Caki2 (cell line): ENCODE results near the gene CDK17. TPM values are rescaled to one million over a fixed set of nuclear protein-coding genes. Genes with fewer than 3 reads are reported as not detected.
"Not testable (repeated sequence)": the region's sequence is repeated elsewhere in the genome, so short reads cannot be mapped to it uniquely, and the experiment has no call there.

Experiments used
- DNase-seq: peaks from one replicate; pipeline ENCODE4 v3.0.0-alpha.2; 2015; ENCODE audit warnings: low read depth
- in situ Hi-C: cut with HindIII; loops from 2 replicates; pipeline ENCODE4 v1.10.0; 2016; ENCODE audit warnings: low sequenced_read_pairs, low pct_unique_long_range_greater_than_20kb, mixed read lengths
- total RNA-seq: library from RNA; depleted of rRNA; stranded (reverse); fragments of >200 nt; shearing (Covaris generic); gene quantifications from 2 replicates; pipeline ENCODE4 v1.2.3, GENCODE V29; 2014; ENCODE audit warnings: low replicate concordance

The CDK17 gene
- total RNA-seq, 1 experiment from 2014 or later, result 28.5 TPM

DNA sequence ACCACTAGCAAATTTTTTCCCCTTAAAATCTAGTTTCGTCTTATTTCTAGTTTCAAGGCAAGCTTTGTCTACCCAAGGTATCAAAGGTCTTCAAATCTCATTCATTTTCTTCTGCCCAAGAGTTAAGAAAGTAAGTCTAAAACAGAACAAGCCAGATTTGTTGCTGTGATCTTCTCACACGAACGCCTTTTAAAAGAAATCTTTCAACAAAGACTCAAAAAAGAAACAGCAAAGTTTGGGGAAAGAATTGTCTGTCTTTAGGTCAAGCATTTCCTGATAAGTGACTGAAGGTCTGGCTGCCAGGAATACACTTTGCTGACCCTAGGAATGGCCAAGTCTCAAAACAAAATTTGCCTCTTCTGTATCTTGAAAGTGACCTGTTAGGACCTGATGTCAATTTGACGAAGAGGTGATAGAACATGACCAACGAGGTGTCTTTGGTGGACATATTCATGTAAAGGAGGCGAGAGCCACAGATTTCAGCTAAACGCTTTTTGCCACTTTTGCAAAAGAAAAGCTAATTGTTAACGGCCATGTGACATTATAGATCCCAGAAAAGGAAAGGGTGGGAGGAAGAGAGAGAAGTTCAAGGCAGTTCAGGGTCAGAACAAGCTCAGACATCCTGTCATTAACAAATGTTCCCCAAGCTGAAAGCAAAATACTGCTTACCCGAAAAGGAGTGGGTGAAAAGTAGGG is 1.7 kb downstream of the CDK17 start:
- DNase-seq, result no peak
- in situ Hi-C loops, result no loop called here

- no peak for DNase-seq
- in situ Hi-C loops, result no loop called here
These were observed 2.3 kb downstream of the CDK17 start for GRCh38 chr12:96397756-96398423.

DNA sequence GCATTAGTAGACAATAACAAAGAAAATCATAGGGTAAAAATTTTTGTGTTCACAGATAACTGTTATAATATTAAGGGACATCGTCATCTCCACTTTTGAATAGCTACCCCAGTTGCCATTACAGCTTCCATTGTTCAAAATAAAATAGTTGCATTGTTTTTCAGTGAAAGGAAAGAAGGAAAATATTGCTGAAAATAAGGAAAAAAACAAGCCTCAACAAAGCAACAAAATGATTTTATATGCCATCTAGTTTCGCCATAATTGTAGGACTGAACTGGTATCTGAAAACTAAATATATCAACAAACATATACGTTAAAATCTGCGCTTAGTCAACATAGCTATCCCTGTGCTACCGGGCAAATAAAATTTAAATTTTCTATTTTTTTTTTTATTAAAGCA is 3.3 kb downstream of the CDK17 start:
- in situ Hi-C loops, result no loop called here
- DNase-seq, result no peak

DNA sequence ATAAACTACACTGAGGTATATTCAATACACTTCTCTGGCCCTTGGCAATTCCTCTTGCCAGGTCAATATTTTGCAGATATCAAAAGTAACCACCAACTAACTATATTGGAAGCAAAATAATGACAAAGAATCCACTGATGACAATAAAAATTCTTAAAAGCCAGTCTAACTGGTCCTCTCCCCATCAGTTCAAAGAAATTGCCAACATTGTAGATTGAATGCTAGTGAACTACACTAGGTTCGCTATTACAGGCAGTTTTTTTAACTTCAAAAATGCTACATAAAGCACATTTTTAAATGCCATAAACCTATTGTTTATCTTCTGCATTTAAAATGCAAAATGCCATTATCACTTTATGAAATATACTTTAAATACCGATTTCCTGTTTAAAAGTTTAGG is 4.0 kb downstream of the CDK17 start:
- no peak for DNase-seq
- in situ Hi-C loops, result no loop called here

DNA sequence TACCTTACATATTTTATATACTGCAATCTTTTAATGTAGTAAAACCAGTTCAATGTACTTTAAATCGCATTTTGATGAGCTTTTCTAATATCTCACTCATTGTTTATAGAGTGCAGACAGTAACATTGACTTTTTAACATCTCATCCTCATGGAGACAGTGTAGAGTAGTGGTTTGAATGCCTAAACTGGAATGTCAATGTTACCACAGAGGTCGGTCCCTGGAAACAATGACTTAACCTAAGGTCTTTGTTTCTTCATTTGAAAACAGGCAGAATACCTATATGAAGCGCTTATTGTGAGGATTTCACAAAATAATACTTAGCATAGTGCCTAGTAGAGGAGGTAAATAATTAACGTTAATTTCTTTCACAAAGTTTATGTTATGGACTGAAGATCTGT is 5.0 kb downstream of the CDK17 start:
- in situ Hi-C loops, result no loop called here
- no peak for DNase-seq

DNA sequence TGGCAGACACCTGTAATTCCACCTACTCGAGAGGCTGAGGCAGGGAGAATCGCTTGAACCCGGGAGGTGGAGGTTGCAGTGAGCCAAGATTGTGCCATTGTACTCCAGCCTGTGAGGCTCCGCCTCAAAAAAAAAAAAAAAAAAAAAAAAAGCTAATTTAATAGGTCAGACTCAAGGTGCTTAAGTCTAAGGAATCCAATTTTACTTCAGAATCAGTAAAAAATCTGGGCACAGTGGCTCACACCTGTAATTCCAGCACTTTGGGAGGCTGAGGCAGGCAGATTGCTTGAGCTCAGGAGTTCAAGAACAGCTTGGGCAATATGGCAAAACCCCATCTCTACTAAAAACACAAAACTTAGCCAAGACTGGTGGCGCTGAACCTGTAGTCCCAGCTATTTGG is 7.0 kb downstream of the CDK17 start:
- in situ Hi-C loops, DNase-seq: not testable (repeated sequence)

DNA sequence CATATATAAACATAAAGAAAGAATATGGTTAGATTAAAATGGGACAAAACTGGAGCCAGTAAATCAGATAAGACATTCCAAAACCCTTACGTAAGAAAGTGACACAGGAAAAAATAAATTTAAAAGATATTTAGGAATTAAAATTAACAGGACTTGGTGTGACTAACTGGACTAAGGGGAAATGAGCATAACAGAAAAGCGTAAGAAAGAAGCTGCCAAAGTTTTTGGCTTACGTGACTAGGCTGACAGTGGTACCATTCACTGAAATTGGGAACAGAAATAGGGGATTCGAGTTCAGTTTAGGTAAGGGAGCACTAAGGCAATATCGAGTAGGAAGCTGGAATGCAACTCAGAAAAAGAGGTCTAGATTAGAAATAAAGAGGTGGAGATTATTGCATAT is 7.8 kb downstream of the CDK17 start:
- DNase-seq, result no peak

GRCh38 chr12:96387981-96388380 is 12.3 kb downstream of the CDK17 start:
- in situ Hi-C loops, result no loop called here
- DNase-seq, result no peak

More for the DNA sequence above, 7.8 kb downstream of the CDK17 start:
- in situ Hi-C loops, result no loop called here

- no peak for DNase-seq
- in situ Hi-C loops, result no loop called here
These were observed 13.4 kb downstream of the CDK17 start for GRCh38 chr12:96386794-96387193.

DNA sequence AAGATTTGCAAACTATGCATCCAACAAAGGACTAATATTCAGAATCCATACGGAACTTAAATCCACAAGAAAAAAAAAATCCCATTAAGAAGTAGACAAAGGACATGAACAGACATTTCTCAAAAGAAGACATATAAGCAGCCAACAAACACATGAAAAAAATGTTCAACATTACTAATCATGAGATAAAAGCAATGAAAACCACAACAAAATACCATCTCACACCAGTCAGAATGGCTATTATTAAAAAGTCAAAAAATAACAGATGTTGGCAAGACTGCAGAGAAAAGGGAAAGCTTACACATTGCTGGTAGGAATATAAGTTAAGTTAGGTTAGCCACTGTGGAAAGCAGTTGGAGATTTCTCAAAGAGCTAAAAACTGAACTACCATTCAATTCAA is 16.2 kb downstream of the CDK17 start:
- no peak for DNase-seq
- in situ Hi-C loops, result no loop called here

DNA sequence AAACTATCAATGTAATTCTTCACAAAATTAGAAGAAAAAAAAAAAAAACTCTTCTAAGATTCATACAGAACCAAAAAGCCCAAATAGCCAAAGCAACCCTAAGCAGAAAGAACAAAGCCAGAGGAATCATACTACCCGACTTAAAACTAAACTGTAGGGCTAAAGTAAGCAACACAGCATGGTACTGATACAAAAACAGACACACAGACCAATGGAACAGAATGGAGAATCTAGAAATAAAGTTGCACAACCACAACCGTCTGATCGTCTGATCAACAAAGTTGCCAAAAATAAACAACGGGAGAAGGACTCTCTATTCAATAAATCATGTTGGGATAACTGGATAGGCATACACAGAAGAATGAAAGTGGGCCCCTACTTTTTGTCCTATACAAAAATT is 16.9 kb downstream of the CDK17 start:
- no peak for DNase-seq
- in situ Hi-C loops, result no loop called here

GRCh38 chr12:96379743-96380142 is 20.5 kb downstream of the CDK17 start:
- DNase-seq, in situ Hi-C loops: not testable (repeated sequence)

DNA sequence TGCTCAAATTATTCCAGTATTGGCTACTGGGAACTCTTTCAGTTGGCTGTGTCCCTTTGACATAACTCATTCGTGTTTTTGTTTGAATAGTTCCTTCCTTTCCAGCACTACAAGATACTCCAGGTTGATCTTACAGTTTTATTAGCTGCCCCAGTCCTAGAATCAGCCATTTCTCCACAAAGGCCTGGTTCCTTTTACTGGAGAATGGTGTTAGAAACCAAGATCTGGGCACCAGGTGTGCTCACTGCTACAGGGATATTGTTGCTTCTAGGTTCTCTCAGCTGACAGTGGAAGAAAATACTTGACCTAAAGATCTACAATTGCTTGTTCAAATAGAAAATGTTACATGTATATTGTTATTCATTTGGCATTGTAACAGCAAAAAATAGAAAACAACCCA is 21.9 kb downstream of the CDK17 start:
- no peak for DNase-seq
- in situ Hi-C loops, result no loop called here

DNA sequence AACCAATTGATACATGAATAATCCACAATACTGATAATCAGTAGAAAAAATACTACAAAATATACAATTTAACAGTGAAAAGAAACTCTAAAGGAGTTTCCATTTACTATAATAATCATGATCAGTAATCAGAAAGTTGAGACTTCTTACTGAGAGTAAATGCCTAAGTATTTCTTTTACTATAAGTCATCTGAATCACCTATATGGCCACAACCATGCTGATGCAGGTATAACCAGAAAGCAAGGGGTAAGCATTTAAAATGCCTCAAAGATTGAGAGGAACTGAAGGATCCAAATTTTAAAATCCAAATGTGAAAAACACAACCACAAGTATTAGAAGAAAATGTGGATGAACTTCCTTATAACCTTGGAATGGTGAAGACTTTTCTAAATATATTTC is 23.4 kb downstream of the CDK17 start:
- DNase-seq, result no peak
- in situ Hi-C loops, result no loop called here

GRCh38 chr12:96375841-96376604 is 24.2 kb downstream of the CDK17 start:
- DNase-seq, result no peak
- in situ Hi-C loops, result no loop called here

DNA sequence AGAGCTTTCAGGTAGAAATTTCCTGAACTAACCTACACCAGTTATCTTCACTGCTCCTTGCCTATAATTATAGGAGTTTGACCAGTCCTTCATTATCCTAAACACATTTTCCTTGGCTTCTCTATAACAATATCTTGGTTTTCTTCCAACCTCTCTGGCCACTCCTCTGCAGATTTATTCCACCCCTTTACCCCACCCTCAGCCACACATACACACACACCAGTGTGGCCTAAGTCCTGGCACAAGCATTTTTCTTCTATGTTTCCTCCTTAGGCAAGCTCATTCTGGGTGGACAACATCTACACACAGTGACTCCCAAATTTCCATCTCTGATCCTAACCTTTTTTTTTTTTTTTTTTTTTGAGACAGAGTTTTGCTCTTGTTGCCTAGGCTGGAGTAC is 25.1 kb downstream of the CDK17 start:
- no peak for DNase-seq
- in situ Hi-C loops, result no loop called here

DNA sequence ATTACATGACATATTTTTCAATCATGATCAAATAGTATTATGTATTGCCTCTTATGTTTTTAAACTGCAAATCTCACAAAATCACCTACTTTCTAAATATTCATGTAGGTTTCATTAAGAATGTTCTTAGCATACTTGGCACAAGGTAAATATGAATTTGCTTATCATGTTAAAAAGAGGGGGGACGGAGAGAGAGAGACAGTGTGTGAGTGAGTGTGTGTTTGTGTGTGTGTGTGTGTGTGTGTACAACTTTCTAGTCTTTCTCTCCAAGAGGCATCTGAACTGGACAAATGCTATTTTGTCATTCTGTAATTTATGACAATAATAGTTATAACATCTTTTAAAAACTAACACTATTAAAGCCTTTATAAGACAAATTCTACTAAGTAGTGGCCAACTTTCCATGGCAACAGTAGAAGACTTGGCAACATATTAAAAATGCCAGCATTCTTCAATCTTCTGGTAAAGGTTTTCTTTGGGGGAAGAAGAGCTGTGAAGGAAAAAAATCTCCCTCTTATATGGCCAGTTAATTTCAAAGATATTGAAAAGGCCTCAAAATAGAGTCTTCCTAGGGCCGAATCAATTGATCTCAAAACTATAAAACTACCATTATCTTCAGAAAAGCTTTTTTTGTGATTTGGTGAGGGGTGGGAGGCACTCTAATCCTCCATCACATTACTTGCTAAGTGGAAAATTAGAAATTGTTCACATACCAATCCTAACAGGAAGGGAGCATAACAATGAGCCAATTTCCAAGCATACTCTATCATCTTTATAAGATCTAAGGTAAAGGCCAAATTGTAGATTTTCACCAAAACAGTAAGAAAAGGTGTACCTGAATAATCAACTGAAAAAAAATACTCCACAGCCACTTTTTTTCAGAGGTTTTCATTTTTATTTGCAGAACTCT is 28.2 kb downstream of the CDK17 start:
- in situ Hi-C loops, result no loop called here

GRCh38 chr12:96371138-96371789 is 29.0 kb downstream of the CDK17 start:
- in situ Hi-C loops, result no loop called here
- DNase-seq, result no peak

More for the DNA sequence above, 28.2 kb downstream of the CDK17 start:
- DNase-seq, result no peak
